Thyroid gland (tissue), 4 donors: ENCODE data around the gene GPC6.

Experiments
- CTCF ChIP-seq, 6 experiments: fragments of 200-600 bp in 3 of 6; fragments of 450-650 bp in 3 of 6; sonication (generic) in 3 of 6; IDR thresholded peaks; one replicate each; pipeline ENCODE4 v1.5.1; 2016 to 2019; ENCODE audit warnings: antibody characterized with exemption in 6 of 6, mild to moderate bottlenecking in 2 of 6, inconsistent platforms in 1 of 6, moderate library complexity in 1 of 6
- POLR2A ChIP-seq, 2 donors: fragments of 450-650 bp; IDR thresholded peaks; one replicate each; pipeline ENCODE4 v1.6.1; 2017; ENCODE audit warnings: antibody characterized with exemption in 2 of 2, mild to moderate bottlenecking in 2 of 2, moderate library complexity in 1 of 2

DNA sequence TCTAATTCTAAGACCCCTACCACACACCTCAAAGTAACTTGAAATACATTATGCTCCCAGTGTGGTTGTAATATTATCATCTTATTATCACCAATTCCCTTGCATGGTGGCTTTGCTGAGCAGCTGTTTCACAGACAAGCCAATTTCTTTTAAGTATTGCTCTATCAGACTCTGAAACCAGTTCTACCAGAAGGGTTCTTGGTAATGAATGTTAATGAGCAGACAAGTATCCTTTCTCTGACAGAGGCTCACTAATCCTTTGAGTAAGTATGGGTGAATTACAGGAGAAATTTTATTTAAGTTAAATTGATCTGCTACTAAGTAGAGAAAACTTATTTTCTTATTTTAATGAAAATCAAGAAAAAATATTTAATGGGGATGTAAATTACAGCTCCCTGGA is 326.0 kb downstream of the GPC6 start:
- TF ChIP-seq CTCF (IDR thresholded peaks at IDR 0.05): no peak
- no peak for TF ChIP-seq POLR2A (IDR thresholded peaks at IDR 0.05)
